ENCODE data around the gene TANC1. TPM values are rescaled to one million over a fixed set of nuclear protein-coding genes. Genes with fewer than 3 reads are reported as not detected.

Gene TANC1
- total RNA-seq, 6 donors from 2014 or later, result 41.6 to 101 (median 75.5) TPM

- DNase-seq (no peak), ATAC-seq (ENCODE audit: low FRiP score in 2 of 2) (no peak)
- Histone ChIP-seq H3K4me3 (no peak overlapping the region), H3K27ac (peak overlapping the region in 1 of 4 donors; percentile 4), H3K27me3 (no peaks in the 10 kb centered on the region), H3K36me3 (peaks cover 0 to 51% (median 15%) of the 10 kb centered on the region in 4 donors), H3K9me3 (no peaks in the 10 kb centered on the region), H3K4me1 (peaks cover 0 to 26% (median 4%) of the 10 kb centered on the region in 4 donors)
- TF ChIP-seq POLR2AphosphoS5 (IDR thresholded peaks at IDR 0.05) (no peak), POLR2A (IDR thresholded peaks at IDR 0.05) (no peak), EP300 (IDR thresholded peaks at IDR 0.05) (no peak), CTCF (IDR thresholded peaks at IDR 0.05) (no peak)
- WGBS, 2 donors, result 69 to 82% methylated on average over 14 of the region's 14 CpGs
These were observed 243.3 kb downstream of the TANC1 start for GRCh38 chr2:159211447-159212396.

DNA sequence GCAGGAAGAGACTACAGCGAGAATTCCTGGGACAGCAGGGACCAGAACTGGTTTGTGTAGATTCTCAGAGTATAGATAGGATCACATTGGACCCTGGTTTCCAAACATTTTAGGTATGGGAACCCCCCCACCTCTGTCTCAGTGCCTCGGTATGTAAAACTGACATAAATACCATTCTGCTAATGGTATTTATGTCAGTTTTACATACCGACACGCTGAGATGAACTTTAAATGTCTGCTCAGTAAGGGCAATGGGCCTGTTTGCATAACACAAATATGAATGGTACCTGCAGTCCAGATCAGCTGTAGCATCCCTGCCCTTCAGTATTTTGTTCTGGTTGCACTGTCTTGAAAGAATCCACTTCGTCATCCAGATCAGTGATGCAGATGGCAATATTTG lies 244.9 kb downstream of the TANC1 start:
- Histone ChIP-seq H3K4me3 (no peak overlapping the region), H3K27ac (no peak overlapping the region), H3K4me1 (peaks cover 0 to 26% (median 4%) of the 10 kb centered on the region in 4 donors), H3K9me3 (no peaks in the 10 kb centered on the region), H3K36me3 (peaks cover 0 to 65% (median 23%) of the 10 kb centered on the region in 4 donors), H3K27me3 (no peaks in the 10 kb centered on the region)
- WGBS, 2 donors, result 88 to 95% methylated on average over 5 of the region's 5 CpGs
- TF ChIP-seq CTCF (IDR thresholded peaks at IDR 0.05) (no peak), POLR2A (IDR thresholded peaks at IDR 0.05) (no peak), POLR2AphosphoS5 (IDR thresholded peaks at IDR 0.05) (no peak), EP300 (IDR thresholded peaks at IDR 0.05) (no peak)
- DNase-seq (no peak), ATAC-seq (ENCODE audit: low FRiP score in 2 of 2) (no peak)

DNA sequence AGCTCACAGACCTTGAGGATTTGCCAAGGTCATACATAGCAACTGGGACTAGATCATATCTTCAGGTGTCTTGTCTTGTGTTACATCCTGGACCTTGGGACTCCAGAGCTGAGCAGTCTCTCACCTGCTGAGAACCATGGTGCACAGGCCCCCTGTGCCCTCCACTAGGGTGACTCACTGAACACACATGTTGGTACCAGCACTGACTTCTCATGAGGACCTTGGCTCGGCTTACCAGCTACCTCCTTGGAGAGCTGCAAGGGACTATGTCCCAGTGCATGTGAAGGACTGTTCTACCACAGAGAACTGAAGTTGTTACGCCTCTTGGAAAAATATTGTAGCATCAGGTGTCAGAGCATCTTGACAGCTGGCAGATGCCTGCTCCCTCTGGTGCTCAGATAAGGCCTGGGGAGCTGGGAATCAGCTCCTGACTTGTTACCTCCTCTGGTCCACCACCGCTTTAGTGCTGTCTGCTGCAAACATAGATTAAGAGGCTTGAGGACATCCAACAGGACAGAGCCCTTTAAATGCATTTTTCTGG lies 246.0 kb downstream of the TANC1 start:
- H3K4me3 ChIP-seq, result no peak overlapping the region
- no peak overlapping the region for H3K27ac ChIP-seq
- TF ChIP-seq CTCF (IDR thresholded peaks at IDR 0.05) (no peak), POLR2A (IDR thresholded peaks at IDR 0.05) (no peak), POLR2AphosphoS5 (IDR thresholded peaks at IDR 0.05) (no peak), EP300 (IDR thresholded peaks at IDR 0.05) (no peak)
- peaks cover 0 to 76% (median 30%) of the 10 kb centered on the region in 4 donors for H3K36me3 ChIP-seq
- H3K9me3 ChIP-seq, result no peaks in the 10 kb centered on the region
- ATAC-seq (ENCODE audit: low FRiP score in 2 of 2) (no peak), DNase-seq (no peak)
- WGBS, 2 donors, result 100% methylated on average over 3 of the region's 3 CpGs
- no peaks in the 10 kb centered on the region for H3K27me3 ChIP-seq
- H3K4me1 ChIP-seq, result peaks cover 0 to 19% (median 3%) of the 10 kb centered on the region in 4 donors

GRCh38 chr2:159215116-159215515 lies 246.7 kb downstream of the TANC1 start:
- 94 to 96% methylated on average over 7 of the region's 7 CpGs for WGBS, 2 donors
- Histone ChIP-seq H3K27me3 (no peaks in the 10 kb centered on the region), H3K27ac (no peak overlapping the region), H3K4me1 (peaks cover 0 to 12% (median 2%) of the 10 kb centered on the region in 4 donors), H3K36me3 (peaks cover 0 to 79% (median 36%) of the 10 kb centered on the region in 4 donors), H3K9me3 (no peaks in the 10 kb centered on the region), H3K4me3 (no peak overlapping the region)
- DNase-seq (no peak), ATAC-seq (ENCODE audit: low FRiP score in 2 of 2) (no peak)
- TF ChIP-seq EP300 (IDR thresholded peaks at IDR 0.05) (no peak), POLR2A (IDR thresholded peaks at IDR 0.05) (no peak), CTCF (IDR thresholded peaks at IDR 0.05) (no peak), POLR2AphosphoS5 (IDR thresholded peaks at IDR 0.05) (no peak)
